Neutrophil (primary cell): ENCODE data around the gene ZNF22.

ENCODE experiments used
- H3K27ac ChIP-seq: fragments of 200-600 bp; sonication (generic); 2 replicates; pipeline ENCODE4 v1.5.1; 2016; ENCODE audit warnings: mild to moderate bottlenecking, moderate library complexity
- H3K27me3 ChIP-seq: fragments of 200-600 bp; sonication (generic); 2 replicates; pipeline ENCODE4 v1.6.0; 2016; ENCODE audit warnings: mild to moderate bottlenecking
- H3K36me3 ChIP-seq: fragments of 200-600 bp; sonication (generic); 2 replicates; pipeline ENCODE4 v1.5.1; 2017
- H3K4me1 ChIP-seq, 2 experiments: fragments of 200-600 bp in 1 of 2; sonication (generic) in 1 of 2; 1 replicate in 1 of 2; 2 replicates in 1 of 2; pipeline versions ENCODE4 v1.5.1 to v1.6.1; 2013 to 2016; ENCODE audit warnings: low read depth in 1 of 2, low read length in 1 of 2, mild to moderate bottlenecking in 1 of 2, moderate library complexity in 1 of 2; ENCODE audit not compliant: control insufficient read depth in 1 of 2, insufficient read depth in 1 of 2
- H3K4me3 ChIP-seq, 2 experiments: fragments of 200-600 bp in 1 of 2; sonication (generic) in 1 of 2; 1 replicate in 1 of 2; 2 replicates in 1 of 2; pipeline ENCODE4 v1.5.1; 2013 to 2016; ENCODE audit warnings: low read depth in 1 of 2, low read length in 1 of 2, mild to moderate bottlenecking in 1 of 2, moderate library complexity in 1 of 2
- H3K9me3 ChIP-seq: fragments of 200-600 bp; sonication (generic); 2 replicates; pipeline ENCODE4 v1.5.1; 2016
- CTCF ChIP-seq: fragments of 200-600 bp; sonication (generic); IDR thresholded peaks from 2 replicates; pipeline ENCODE4 v1.5.1; 2016; ENCODE audit warnings: antibody characterized with exemption

Gene ZNF22

GRCh38 chr10:44977287-44978212 lies 23.2 kb upstream of the ZNF22 start:
- Histone ChIP-seq H3K9me3 (no peaks in the 10 kb centered on the region), H3K4me1 (peaks cover 18 to 19% of the 10 kb centered on the region in 2 experiments), H3K4me3 (no peak overlapping the region), H3K27ac (no peak overlapping the region), H3K36me3 (peaks cover 4% of the 10 kb centered on the region), H3K27me3 (no peaks in the 10 kb centered on the region)
- TF ChIP-seq CTCF = no peak

- peaks cover 18 to 19% of the 10 kb centered on the region in 2 experiments for H3K4me1 ChIP-seq
- no peak overlapping the region for H3K4me3 ChIP-seq
- no peak for TF ChIP-seq CTCF
- H3K36me3 ChIP-seq = peaks cover 6% of the 10 kb centered on the region
- H3K27me3 ChIP-seq = no peaks in the 10 kb centered on the region
- no peak overlapping the region for H3K27ac ChIP-seq
- no peaks in the 10 kb centered on the region for H3K9me3 ChIP-seq
Measured at GRCh38 chr10:44978213-44978569, 22.5 kb upstream of the ZNF22 start.

GRCh38 chr10:44978570-44979280 lies 22.0 kb upstream of the ZNF22 start, which contains the start of gene DEPP1:
Gene DEPP1, minus strand, starts transcription at chr10:44978809. Its CDS starts 779 bp downstream, at chr10:44978030.
- H3K9me3 ChIP-seq = no peaks in the 10 kb centered on the region
- peaks cover 15% of the 10 kb centered on the region in 2 experiments for H3K4me1 ChIP-seq
- no peak within 1 kb of the TSS for H3K27ac ChIP-seq
- H3K36me3 ChIP-seq = peaks cover 6% of the 10 kb centered on the region
- TF ChIP-seq CTCF = no peak
- no peak within 1 kb of the TSS for H3K4me3 ChIP-seq
- H3K27me3 ChIP-seq = no peaks in the 10 kb centered on the region

- no peak for TF ChIP-seq CTCF
- Histone ChIP-seq H3K9me3 (no peaks in the 10 kb centered on the region), H3K36me3 (peaks cover 9% of the 10 kb centered on the region), H3K27me3 (no peaks in the 10 kb centered on the region), H3K4me3 (no peak overlapping the region), H3K4me1 (peaks cover 7% of the 10 kb centered on the region in 2 experiments), H3K27ac (no peak overlapping the region)
Measured at GRCh38 chr10:44979281-44980191, 21.2 kb upstream of the ZNF22 start.
